Activated naive CD8-positive, alpha-beta T cell (primary cell): ENCODE results near the gene CFAP68.

Source experiments
- H3K27ac Mint-ChIP-seq: one replicate; pipeline ENCODE4 v1.8.0; 2021; ENCODE audit warnings: mixed read lengths
- H3K27me3 Mint-ChIP-seq: one replicate; pipeline ENCODE4 v1.8.0; 2021; ENCODE audit warnings: mixed read lengths
- H3K36me3 Mint-ChIP-seq: one replicate; pipeline ENCODE4 v1.8.0; 2021; ENCODE audit warnings: mixed read lengths
- H3K4me1 Mint-ChIP-seq: one replicate; pipeline ENCODE4 v1.8.0; 2021; ENCODE audit warnings: low read depth, mixed read lengths
- H3K4me3 Mint-ChIP-seq: one replicate; pipeline ENCODE4 v1.8.0; 2021; ENCODE audit warnings: mild to moderate bottlenecking, mixed read lengths
- H3K9me3 Mint-ChIP-seq: one replicate; pipeline ENCODE4 v1.8.0; 2021; ENCODE audit warnings: low read depth, mixed read lengths

CFAP68 gene

GRCh38 chr11:111905411-111905810 is 26.1 kb downstream of the CFAP68 start:
- Mint-ChIP-seq H3K27me3 (peaks cover 9% of the 10 kb centered on the region), H3K27ac (no peak overlapping the region), H3K4me3 (no peak overlapping the region), H3K4me1 (no peaks in the 10 kb centered on the region), H3K9me3 (no peaks in the 10 kb centered on the region), H3K36me3 (peaks cover 11% of the 10 kb centered on the region)

- H3K36me3 Mint-ChIP-seq, result peaks cover 11% of the 10 kb centered on the region
- no peak overlapping the region for H3K27ac Mint-ChIP-seq
- no peaks in the 10 kb centered on the region for H3K4me1 Mint-ChIP-seq
- peaks cover 17% of the 10 kb centered on the region for H3K27me3 Mint-ChIP-seq
- H3K9me3 Mint-ChIP-seq, result no peaks in the 10 kb centered on the region
- H3K4me3 Mint-ChIP-seq, result no peak overlapping the region
Observed at GRCh38 chr11:111906680-111907079, 27.3 kb downstream of the CFAP68 start.

GRCh38 chr11:111908639-111909305 is 29.4 kb downstream of the CFAP68 start:
- peaks cover 14% of the 10 kb centered on the region for H3K27me3 Mint-ChIP-seq
- H3K4me1 Mint-ChIP-seq, result no peaks in the 10 kb centered on the region
- H3K27ac Mint-ChIP-seq, result no peak overlapping the region
- peaks cover 6% of the 10 kb centered on the region for H3K36me3 Mint-ChIP-seq
- H3K4me3 Mint-ChIP-seq, result no peak overlapping the region
- no peaks in the 10 kb centered on the region for H3K9me3 Mint-ChIP-seq

- H3K9me3 Mint-ChIP-seq, result no peaks in the 10 kb centered on the region
- peaks cover 16% of the 10 kb centered on the region for H3K27me3 Mint-ChIP-seq
- no peaks in the 10 kb centered on the region for H3K4me1 Mint-ChIP-seq
- H3K27ac Mint-ChIP-seq, result no peak overlapping the region
- H3K4me3 Mint-ChIP-seq, result no peak overlapping the region
- peaks cover 6% of the 10 kb centered on the region for H3K36me3 Mint-ChIP-seq
Observed at GRCh38 chr11:111909378-111909777, 30.0 kb downstream of the CFAP68 start.

- Mint-ChIP-seq H3K4me1 (no peaks in the 10 kb centered on the region), H3K4me3 (no peak overlapping the region), H3K27me3 (peaks cover 18% of the 10 kb centered on the region), H3K9me3 (no peaks in the 10 kb centered on the region), H3K36me3 (no peaks in the 10 kb centered on the region), H3K27ac (no peak overlapping the region)
Observed at GRCh38 chr11:111910676-111911562, 31.6 kb downstream of the CFAP68 start.

GRCh38 chr11:111911563-111912401 is 32.4 kb downstream of the CFAP68 start, which contains the start of gene CRYAB:
Gene CRYAB, minus strand, starts transcription at chr11:111911770. Its CDS starts 46 bp downstream, at chr11:111911724.
- Mint-ChIP-seq H3K4me1 (no peaks in the 10 kb centered on the region), H3K27me3 (peaks cover 20% of the 10 kb centered on the region), H3K36me3 (no peaks in the 10 kb centered on the region), H3K27ac (no peak within 1 kb of the TSS), H3K9me3 (no peaks in the 10 kb centered on the region), H3K4me3 (no peak within 1 kb of the TSS)

GRCh38 chr11:111912535-111912934 is 33.2 kb downstream of the CFAP68 start, which contains the start of gene HSPB2:
Gene HSPB2, plus strand, starts transcription at chr11:111912734. Its CDS starts 96 bp downstream, at chr11:111912830.
- H3K27ac Mint-ChIP-seq, result no peak within 1 kb of the TSS
- no peaks in the 10 kb centered on the region for H3K36me3 Mint-ChIP-seq
- H3K4me3 Mint-ChIP-seq, result no peak within 1 kb of the TSS
- peaks cover 23% of the 10 kb centered on the region for H3K27me3 Mint-ChIP-seq
- no peaks in the 10 kb centered on the region for H3K4me1 Mint-ChIP-seq
- no peaks in the 10 kb centered on the region for H3K9me3 Mint-ChIP-seq

- H3K9me3 Mint-ChIP-seq, result no peaks in the 10 kb centered on the region
- H3K27me3 Mint-ChIP-seq, result peaks cover 28% of the 10 kb centered on the region
- no peaks in the 10 kb centered on the region for H3K36me3 Mint-ChIP-seq
- no peak overlapping the region for H3K4me3 Mint-ChIP-seq
- H3K27ac Mint-ChIP-seq, result no peak overlapping the region
- H3K4me1 Mint-ChIP-seq, result no peaks in the 10 kb centered on the region
Observed at GRCh38 chr11:111913031-111913861, 33.9 kb downstream of the CFAP68 start.

- Mint-ChIP-seq H3K9me3 (no peaks in the 10 kb centered on the region), H3K4me3 (no peak overlapping the region), H3K27ac (no peak overlapping the region), H3K36me3 (no peaks in the 10 kb centered on the region), H3K27me3 (peaks cover 28% of the 10 kb centered on the region), H3K4me1 (no peaks in the 10 kb centered on the region)
Observed at GRCh38 chr11:111913997-111914396, 34.7 kb downstream of the CFAP68 start.

GRCh38 chr11:111916768-111917167 is 37.4 kb downstream of the CFAP68 start:
- Mint-ChIP-seq H3K27ac (no peak overlapping the region), H3K9me3 (no peaks in the 10 kb centered on the region), H3K36me3 (no peaks in the 10 kb centered on the region), H3K4me3 (no peak overlapping the region), H3K4me1 (no peaks in the 10 kb centered on the region), H3K27me3 (peaks cover 23% of the 10 kb centered on the region)

- Mint-ChIP-seq H3K36me3 (no peaks in the 10 kb centered on the region), H3K9me3 (no peaks in the 10 kb centered on the region), H3K27ac (no peak overlapping the region), H3K4me1 (no peaks in the 10 kb centered on the region), H3K4me3 (no peak overlapping the region), H3K27me3 (peaks cover 23% of the 10 kb centered on the region)
Observed at GRCh38 chr11:111917312-111917711, 38.0 kb downstream of the CFAP68 start.

- Mint-ChIP-seq H3K27ac (no peak overlapping the region), H3K4me3 (no peak overlapping the region), H3K9me3 (no peaks in the 10 kb centered on the region), H3K27me3 (peaks cover 23% of the 10 kb centered on the region), H3K4me1 (no peaks in the 10 kb centered on the region), H3K36me3 (no peaks in the 10 kb centered on the region)
Observed at GRCh38 chr11:111917788-111918187, 38.4 kb downstream of the CFAP68 start.

GRCh38 chr11:111918390-111919256 is 39.3 kb downstream of the CFAP68 start, which contains the start of gene C11orf52:
Gene C11orf52, plus strand, starts transcription at chr11:111918913. Its CDS starts 60 bp downstream, at chr11:111918973.
- H3K9me3 Mint-ChIP-seq, result no peaks in the 10 kb centered on the region
- H3K27me3 Mint-ChIP-seq, result peaks cover 22% of the 10 kb centered on the region
- no peaks in the 10 kb centered on the region for H3K4me1 Mint-ChIP-seq
- H3K4me3 Mint-ChIP-seq, result no peak within 1 kb of the TSS
- H3K27ac Mint-ChIP-seq, result no peak within 1 kb of the TSS
- H3K36me3 Mint-ChIP-seq, result no peaks in the 10 kb centered on the region
